ENCODE results near the gene FRMPD2. TPM values are rescaled to one million over a fixed set of nuclear protein-coding genes. Genes with fewer than 3 reads are reported as not detected.

Gene FRMPD2
- total RNA-seq, 1 experiment from 2014 or later: 0.30 TPM

DNA sequence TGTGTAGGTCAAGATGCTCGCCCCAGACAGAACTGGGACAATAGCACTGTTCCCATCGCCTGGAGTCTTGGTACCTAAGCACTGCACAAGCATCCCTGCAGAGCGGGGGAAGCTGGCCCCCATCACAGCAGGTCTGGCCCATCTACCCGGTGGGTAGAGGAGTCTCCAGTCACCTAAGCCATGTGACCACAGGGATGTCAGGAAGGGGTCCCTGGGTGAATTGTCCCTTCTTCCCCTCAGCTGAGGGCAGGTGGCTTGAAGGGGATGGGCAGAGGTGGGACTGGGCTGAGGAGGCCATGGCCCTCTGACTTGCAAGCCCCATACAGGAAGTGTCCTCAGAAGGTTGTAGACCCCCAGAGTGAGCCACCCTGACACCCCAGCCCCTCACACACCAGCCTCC, 39.7 kb downstream of the FRMPD2 start:
- TF ChIP-seq POLR2AphosphoS5 (IDR thresholded peaks at IDR 0.05; ENCODE audit: low read depth, low read length): no peak
- TF ChIP-seq, protein P1, sequence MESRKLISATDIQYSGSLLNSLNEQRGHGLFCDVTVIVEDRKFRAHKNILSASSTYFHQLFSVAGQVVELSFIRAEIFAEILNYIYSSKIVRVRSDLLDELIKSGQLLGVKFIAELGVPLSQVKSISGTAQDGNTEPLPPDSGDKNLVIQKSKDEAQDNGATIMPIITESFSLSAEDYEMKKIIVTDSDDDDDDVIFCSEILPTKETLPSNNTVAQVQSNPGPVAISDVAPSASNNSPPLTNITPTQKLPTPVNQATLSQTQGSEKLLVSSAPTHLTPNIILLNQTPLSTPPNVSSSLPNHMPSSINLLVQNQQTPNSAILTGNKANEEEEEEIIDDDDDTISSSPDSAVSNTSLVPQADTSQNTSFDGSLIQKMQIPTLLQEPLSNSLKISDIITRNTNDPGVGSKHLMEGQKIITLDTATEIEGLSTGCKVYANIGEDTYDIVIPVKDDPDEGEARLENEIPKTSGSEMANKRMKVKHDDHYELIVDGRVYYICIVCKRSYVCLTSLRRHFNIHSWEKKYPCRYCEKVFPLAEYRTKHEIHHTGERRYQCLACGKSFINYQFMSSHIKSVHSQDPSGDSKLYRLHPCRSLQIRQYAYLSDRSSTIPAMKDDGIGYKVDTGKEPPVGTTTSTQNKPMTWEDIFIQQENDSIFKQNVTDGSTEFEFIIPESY (IDR thresholded peaks at IDR 0.05; ENCODE audit: extremely low read depth, insufficient replicate concordance, low read length): no peak
- no peak for TF ChIP-seq EGR1 (IDR thresholded peaks at IDR 0.05; ENCODE audit: low read depth)
- no peak for TF ChIP-seq YY1 (IDR thresholded peaks at IDR 0.05; ENCODE audit: extremely low read depth, insufficient replicate concordance, low read depth, low read length)
- TF ChIP-seq, protein P2, sequence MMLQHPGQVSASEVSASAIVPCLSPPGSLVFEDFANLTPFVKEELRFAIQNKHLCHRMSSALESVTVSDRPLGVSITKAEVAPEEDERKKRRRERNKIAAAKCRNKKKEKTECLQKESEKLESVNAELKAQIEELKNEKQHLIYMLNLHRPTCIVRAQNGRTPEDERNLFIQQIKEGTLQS (IDR thresholded peaks at IDR 0.05): no peak
- no peak for TF ChIP-seq TCF7L2 (IDR thresholded peaks at IDR 0.05; ENCODE audit: borderline replicate concordance, extremely low read depth, insufficient read depth, insufficient read length)
- no peak for TF ChIP-seq CBX3 (IDR thresholded peaks at IDR 0.05; ENCODE audit: low read depth)
- no peak for TF ChIP-seq FOSL1 (IDR thresholded peaks at IDR 0.05; ENCODE audit: low read depth)
- TF ChIP-seq, protein P3, sequence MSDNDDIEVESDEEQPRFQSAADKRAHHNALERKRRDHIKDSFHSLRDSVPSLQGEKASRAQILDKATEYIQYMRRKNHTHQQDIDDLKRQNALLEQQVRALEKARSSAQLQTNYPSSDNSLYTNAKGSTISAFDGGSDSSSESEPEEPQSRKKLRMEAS (IDR thresholded peaks at IDR 0.05): no peak
- no peak for TF ChIP-seq CEBPB (IDR thresholded peaks at IDR 0.05; ENCODE audit: low read depth)
- no peak for TF ChIP-seq SIN3A (IDR thresholded peaks at IDR 0.05; ENCODE audit: low read depth)
- TF ChIP-seq ZNF274 (IDR thresholded peaks at IDR 0.05; ENCODE audit: low read depth, low read length): no peak
- TF ChIP-seq, protein P4, sequence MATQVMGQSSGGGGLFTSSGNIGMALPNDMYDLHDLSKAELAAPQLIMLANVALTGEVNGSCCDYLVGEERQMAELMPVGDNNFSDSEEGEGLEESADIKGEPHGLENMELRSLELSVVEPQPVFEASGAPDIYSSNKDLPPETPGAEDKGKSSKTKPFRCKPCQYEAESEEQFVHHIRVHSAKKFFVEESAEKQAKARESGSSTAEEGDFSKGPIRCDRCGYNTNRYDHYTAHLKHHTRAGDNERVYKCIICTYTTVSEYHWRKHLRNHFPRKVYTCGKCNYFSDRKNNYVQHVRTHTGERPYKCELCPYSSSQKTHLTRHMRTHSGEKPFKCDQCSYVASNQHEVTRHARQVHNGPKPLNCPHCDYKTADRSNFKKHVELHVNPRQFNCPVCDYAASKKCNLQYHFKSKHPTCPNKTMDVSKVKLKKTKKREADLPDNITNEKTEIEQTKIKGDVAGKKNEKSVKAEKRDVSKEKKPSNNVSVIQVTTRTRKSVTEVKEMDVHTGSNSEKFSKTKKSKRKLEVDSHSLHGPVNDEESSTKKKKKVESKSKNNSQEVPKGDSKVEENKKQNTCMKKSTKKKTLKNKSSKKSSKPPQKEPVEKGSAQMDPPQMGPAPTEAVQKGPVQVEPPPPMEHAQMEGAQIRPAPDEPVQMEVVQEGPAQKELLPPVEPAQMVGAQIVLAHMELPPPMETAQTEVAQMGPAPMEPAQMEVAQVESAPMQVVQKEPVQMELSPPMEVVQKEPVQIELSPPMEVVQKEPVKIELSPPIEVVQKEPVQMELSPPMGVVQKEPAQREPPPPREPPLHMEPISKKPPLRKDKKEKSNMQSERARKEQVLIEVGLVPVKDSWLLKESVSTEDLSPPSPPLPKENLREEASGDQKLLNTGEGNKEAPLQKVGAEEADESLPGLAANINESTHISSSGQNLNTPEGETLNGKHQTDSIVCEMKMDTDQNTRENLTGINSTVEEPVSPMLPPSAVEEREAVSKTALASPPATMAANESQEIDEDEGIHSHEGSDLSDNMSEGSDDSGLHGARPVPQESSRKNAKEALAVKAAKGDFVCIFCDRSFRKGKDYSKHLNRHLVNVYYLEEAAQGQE (IDR thresholded peaks at IDR 0.05; ENCODE audit: low read depth): no peak
- TF ChIP-seq, protein P5, sequence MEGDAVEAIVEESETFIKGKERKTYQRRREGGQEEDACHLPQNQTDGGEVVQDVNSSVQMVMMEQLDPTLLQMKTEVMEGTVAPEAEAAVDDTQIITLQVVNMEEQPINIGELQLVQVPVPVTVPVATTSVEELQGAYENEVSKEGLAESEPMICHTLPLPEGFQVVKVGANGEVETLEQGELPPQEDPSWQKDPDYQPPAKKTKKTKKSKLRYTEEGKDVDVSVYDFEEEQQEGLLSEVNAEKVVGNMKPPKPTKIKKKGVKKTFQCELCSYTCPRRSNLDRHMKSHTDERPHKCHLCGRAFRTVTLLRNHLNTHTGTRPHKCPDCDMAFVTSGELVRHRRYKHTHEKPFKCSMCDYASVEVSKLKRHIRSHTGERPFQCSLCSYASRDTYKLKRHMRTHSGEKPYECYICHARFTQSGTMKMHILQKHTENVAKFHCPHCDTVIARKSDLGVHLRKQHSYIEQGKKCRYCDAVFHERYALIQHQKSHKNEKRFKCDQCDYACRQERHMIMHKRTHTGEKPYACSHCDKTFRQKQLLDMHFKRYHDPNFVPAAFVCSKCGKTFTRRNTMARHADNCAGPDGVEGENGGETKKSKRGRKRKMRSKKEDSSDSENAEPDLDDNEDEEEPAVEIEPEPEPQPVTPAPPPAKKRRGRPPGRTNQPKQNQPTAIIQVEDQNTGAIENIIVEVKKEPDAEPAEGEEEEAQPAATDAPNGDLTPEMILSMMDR (IDR thresholded peaks at IDR 0.05 in 2 of 3, conservative IDR thresholded peaks at IDR 0.05 in 1 of 3; ENCODE audit: borderline replicate concordance in 1 of 3, insufficient read depth in 1 of 3, low read depth in 2 of 3, low read length in 2 of 3): no peak
- TF ChIP-seq POLR2A (IDR thresholded peaks at IDR 0.05; ENCODE audit: borderline replicate concordance, extremely low read depth, insufficient read depth, insufficient read length): no peak
- no peak for TF ChIP-seq EZH2 (IDR thresholded peaks at IDR 0.05)
- TF ChIP-seq EZH2phosphoT487 (IDR thresholded peaks at IDR 0.05; ENCODE audit: borderline replicate concordance): no peak
- no peak for TF ChIP-seq SP1 (IDR thresholded peaks at IDR 0.05; ENCODE audit: low read depth)
- no peak for TF ChIP-seq ELF1 (IDR thresholded peaks at IDR 0.05; ENCODE audit: borderline replicate concordance, low read depth)
- TF ChIP-seq ZFX (IDR thresholded peaks at IDR 0.05): no peak
- no peaks in the 10 kb centered on the region for H3K27me3 ChIP-seq (ENCODE audit: insufficient read depth, low read length)
- ChIA-PET POLR2A (no interaction called here), RAD21 (ENCODE audit: low non-redundant PET in 1 of 2, low total read pairs in 2 of 2, uncharacterized antibody in 2 of 2, unreplicated experiment in 2 of 2) (no interaction called here), CTCF (no interaction called here)
- intact Hi-C loops (cut with micrococcal nuclease): no loop called here
- BruUV-seq (replicated peaks): no TSS peak
- H3K79me2 ChIP-seq (ENCODE audit: insufficient read depth, low read length): no peaks in the 10 kb centered on the region
- H3K9ac ChIP-seq (ENCODE audit: low read length): no peak overlapping the region
- H3K36me3 ChIP-seq (ENCODE audit: control insufficient read depth in 1 of 2, insufficient read depth in 2 of 2, low read length in 2 of 2): no peaks in the 10 kb centered on the region
- no peaks in the 10 kb centered on the region for H4K20me1 ChIP-seq (ENCODE audit: insufficient read depth)
- H3K4me3 ChIP-seq (replicated peaks in 1 of 2; ENCODE audit: low read depth in 1 of 2, low read length in 2 of 2): no peak overlapping the region
- no peak overlapping the region for H3K27ac ChIP-seq (ENCODE audit: low read depth, low read length)
- H2AFZ ChIP-seq (ENCODE audit: low read depth, low read length, poor library complexity, severe bottlenecking): no peak overlapping the region
- no peak for DNase-seq (ENCODE audit: low read depth, low spot score)
- no peaks in the 10 kb centered on the region for H3K9me2 ChIP-seq (ENCODE audit: insufficient read depth)
- no peak overlapping the region for H3K4me2 ChIP-seq (ENCODE audit: low read length)
- no peak for ATAC-seq
- no peaks in the 10 kb centered on the region for H3K9me3 ChIP-seq (ENCODE audit: control insufficient read depth in 1 of 2, insufficient read depth in 1 of 2, low read depth in 1 of 2, low read length in 2 of 2)
- H3K4me1 ChIP-seq (ENCODE audit: control insufficient read depth in 1 of 2, insufficient read depth in 2 of 2, low read length in 2 of 2): no peaks in the 10 kb centered on the region
